HepG2 (cell line): ENCODE data around the gene SPRED2. TPM values are rescaled to one million over a fixed set of nuclear protein-coding genes. Genes with fewer than 3 reads are reported as not detected.

Source experiments
- CHD2 ChIP-seq: IDR thresholded peaks from 2 replicates; pipeline ENCODE4 v1.6.1; 2011; ENCODE audit warnings: low read depth, low read length, improper control_type of control experiment
- DPF2 ChIP-seq: sonication (generic); formaldehyde crosslinking; IDR thresholded peaks from 2 replicates; pipeline ENCODE4 v1.4.0; 2020; ENCODE audit warnings: mild to moderate bottlenecking, low read depth, missing genetic modification reagents, borderline replicate concordance
- ELF3 ChIP-seq: IDR thresholded peaks from 2 replicates; pipeline ENCODE4 v1.6.1; 2016; ENCODE audit warnings: missing genetic modification reagents, missing compliant biosample characterization
- ELF4 ChIP-seq: sonication (generic); formaldehyde crosslinking; IDR thresholded peaks from 2 replicates; pipeline ENCODE4 v1.5.0; 2020; ENCODE audit warnings: missing genetic modification reagents, mild to moderate bottlenecking, moderate library complexity, borderline replicate concordance
- EZH2 ChIP-seq: conservative IDR thresholded peaks from 2 replicates; pipeline ENCODE4 v1.6.1; 2012; ENCODE audit warnings: mild to moderate bottlenecking, low read depth, low read length, moderate library complexity
- HNF1B ChIP-seq: sonication (generic); formaldehyde crosslinking; IDR thresholded peaks from 2 replicates; pipeline ENCODE4 v1.5.1; 2020; ENCODE audit warnings: mild to moderate bottlenecking, moderate library complexity, missing genetic modification reagents
- POLR2AphosphoS5 ChIP-seq: IDR thresholded peaks from 2 replicates; pipeline ENCODE4 v1.6.1; 2012; ENCODE audit warnings: low read depth, low read length
- RBM22 ChIP-seq: fragments of 200-400 bp; formaldehyde crosslinking; optimal IDR thresholded peaks from 2 replicates; pipeline ENCODE3; 2017; ENCODE audit warnings: mild to moderate bottlenecking, low read length, moderate library complexity
- SALL1 ChIP-seq: sonication (generic); formaldehyde crosslinking; IDR thresholded peaks from 2 replicates; pipeline ENCODE4 v1.8.0; 2022; ENCODE audit warnings: mild to moderate bottlenecking, missing genetic modification reagents
- ZFP36L2 ChIP-seq: sonication (generic); formaldehyde crosslinking; IDR thresholded peaks from 2 replicates; pipeline ENCODE4 v1.4.0; 2020; ENCODE audit warnings: missing genetic modification reagents
- ZNF775 ChIP-seq: sonication (generic); formaldehyde crosslinking; IDR thresholded peaks from 2 replicates; pipeline ENCODE4 v1.4.0; 2020; ENCODE audit warnings: missing genetic modification reagents, mild to moderate bottlenecking, moderate library complexity, borderline replicate concordance
- polyA plus RNA-seq, 8 experiments: library from polyadenylated mRNA; depleted of rRNA in 3 of 8; stranded (reverse) in 7 of 8; unstranded in 1 of 8; fragments of >200 nt; fragmentation: Illumina TruSeq in 4 of 8; extraction: Trizol in 4 of 8; gene quantifications; 2 replicates each; pipeline versions ENCODE4 v1.2.1 to v1.2.3, GENCODE V29; 2011 to 2016; ENCODE audit warnings: low read depth in 4 of 8, missing spikeins in 1 of 8, mixed read lengths in 1 of 8; ENCODE audit not compliant: insufficient read depth in 1 of 8
- total RNA-seq, 5 experiments: library from RNA; depleted of rRNA; stranded (reverse); fragments of >200 nt; fragmentation: Illumina TruSeq; extraction: Trizol; gene quantifications; 2 replicates each; pipeline ENCODE4 v1.2.3, GENCODE V29; 2016; ENCODE audit warnings: low read depth in 1 of 5
- TF ChIP-seq, protein P1 (sequence below): sonication (generic); formaldehyde crosslinking; IDR thresholded peaks from 2 replicates; pipeline ENCODE4 v1.5.0; 2020; ENCODE audit warnings: missing genetic modification reagents
- TF ChIP-seq, protein P2 (sequence below): sonication (generic); formaldehyde crosslinking; conservative IDR thresholded peaks from 2 replicates; pipeline ENCODE4 v1.4.0; 2020; ENCODE audit warnings: mild to moderate bottlenecking, missing genetic modification reagents, moderate library complexity
- TF ChIP-seq, protein P3 (sequence below): sonication (generic); formaldehyde crosslinking; IDR thresholded peaks from 2 replicates; pipeline ENCODE4 v1.4.0; 2020; ENCODE audit warnings: mild to moderate bottlenecking, missing genetic modification reagents
- TF ChIP-seq, protein P4 (sequence below): IDR thresholded peaks from 2 replicates; pipeline ENCODE4 v1.6.1; 2016; ENCODE audit warnings: low read depth, missing genetic modification reagents, missing compliant biosample characterization

Gene SPRED2
- total and polyA plus RNA-seq, 2 of the 13 experiments (the other 11 are each of a cell fraction or from before 2014, with no cell fraction given) = 13.0 to 37.0 TPM

DNA sequence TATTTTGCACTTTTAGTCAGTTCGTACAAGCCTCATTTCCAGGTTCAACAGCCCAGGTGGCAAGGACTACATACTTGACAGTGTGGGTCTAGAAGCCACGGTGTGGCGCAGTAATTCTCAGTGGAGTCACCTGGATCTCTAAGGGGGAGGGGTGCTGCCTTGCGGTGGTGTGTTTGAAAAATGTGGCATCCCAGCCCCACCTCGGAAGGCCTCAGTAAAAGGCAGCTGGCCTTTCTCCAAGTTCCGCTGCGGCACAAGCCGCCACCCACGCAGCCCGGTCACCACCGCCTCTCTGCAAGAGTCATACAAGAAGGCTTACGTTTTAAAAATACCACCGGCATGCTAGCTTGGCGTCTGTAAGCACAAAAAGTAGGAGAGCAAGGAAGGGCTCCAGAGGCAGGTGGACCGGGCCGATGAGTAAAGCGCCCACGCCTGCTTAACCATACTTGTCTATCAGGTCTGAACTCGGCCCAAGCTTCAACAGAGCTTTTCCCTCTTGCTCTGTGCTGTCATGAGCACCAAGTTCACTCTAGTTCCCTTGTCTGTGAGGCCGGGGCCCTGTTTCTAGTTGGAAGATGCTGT, 49.5 kb downstream of the SPRED2 start (continued):
- TF ChIP-seq, protein P1, sequence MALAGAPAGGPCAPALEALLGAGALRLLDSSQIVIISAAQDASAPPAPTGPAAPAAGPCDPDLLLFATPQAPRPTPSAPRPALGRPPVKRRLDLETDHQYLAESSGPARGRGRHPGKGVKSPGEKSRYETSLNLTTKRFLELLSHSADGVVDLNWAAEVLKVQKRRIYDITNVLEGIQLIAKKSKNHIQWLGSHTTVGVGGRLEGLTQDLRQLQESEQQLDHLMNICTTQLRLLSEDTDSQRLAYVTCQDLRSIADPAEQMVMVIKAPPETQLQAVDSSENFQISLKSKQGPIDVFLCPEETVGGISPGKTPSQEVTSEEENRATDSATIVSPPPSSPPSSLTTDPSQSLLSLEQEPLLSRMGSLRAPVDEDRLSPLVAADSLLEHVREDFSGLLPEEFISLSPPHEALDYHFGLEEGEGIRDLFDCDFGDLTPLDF (CRISPR knock-in tag) = no peak
- TF ChIP-seq, protein P2, sequence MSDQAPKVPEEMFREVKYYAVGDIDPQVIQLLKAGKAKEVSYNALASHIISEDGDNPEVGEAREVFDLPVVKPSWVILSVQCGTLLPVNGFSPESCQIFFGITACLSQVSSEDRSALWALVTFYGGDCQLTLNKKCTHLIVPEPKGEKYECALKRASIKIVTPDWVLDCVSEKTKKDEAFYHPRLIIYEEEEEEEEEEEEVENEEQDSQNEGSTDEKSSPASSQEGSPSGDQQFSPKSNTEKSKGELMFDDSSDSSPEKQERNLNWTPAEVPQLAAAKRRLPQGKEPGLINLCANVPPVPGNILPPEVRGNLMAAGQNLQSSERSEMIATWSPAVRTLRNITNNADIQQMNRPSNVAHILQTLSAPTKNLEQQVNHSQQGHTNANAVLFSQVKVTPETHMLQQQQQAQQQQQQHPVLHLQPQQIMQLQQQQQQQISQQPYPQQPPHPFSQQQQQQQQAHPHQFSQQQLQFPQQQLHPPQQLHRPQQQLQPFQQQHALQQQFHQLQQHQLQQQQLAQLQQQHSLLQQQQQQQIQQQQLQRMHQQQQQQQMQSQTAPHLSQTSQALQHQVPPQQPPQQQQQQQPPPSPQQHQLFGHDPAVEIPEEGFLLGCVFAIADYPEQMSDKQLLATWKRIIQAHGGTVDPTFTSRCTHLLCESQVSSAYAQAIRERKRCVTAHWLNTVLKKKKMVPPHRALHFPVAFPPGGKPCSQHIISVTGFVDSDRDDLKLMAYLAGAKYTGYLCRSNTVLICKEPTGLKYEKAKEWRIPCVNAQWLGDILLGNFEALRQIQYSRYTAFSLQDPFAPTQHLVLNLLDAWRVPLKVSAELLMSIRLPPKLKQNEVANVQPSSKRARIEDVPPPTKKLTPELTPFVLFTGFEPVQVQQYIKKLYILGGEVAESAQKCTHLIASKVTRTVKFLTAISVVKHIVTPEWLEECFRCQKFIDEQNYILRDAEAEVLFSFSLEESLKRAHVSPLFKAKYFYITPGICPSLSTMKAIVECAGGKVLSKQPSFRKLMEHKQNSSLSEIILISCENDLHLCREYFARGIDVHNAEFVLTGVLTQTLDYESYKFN (CRISPR knock-in tag) = peak; percentile 72
- TF ChIP-seq SALL1 (CRISPR knock-in tag) (peak; percentile 84), ZFP36L2 (CRISPR knock-in tag) (no peak), DPF2 (CRISPR knock-in tag) (no peak), EZH2 (no peak), HNF1B (CRISPR knock-in tag) (no peak; the same call in 1 of the 2 replicates), ELF4 (CRISPR knock-in tag) (no peak; the same call in 1 of the 2 replicates), ZNF775 (CRISPR knock-in tag) (no peak), ELF3 (CRISPR knock-in tag) (peak; percentile 75), POLR2AphosphoS5 (no peak), CHD2 (no peak), RBM22 (no peak)
- TF ChIP-seq, protein P3, sequence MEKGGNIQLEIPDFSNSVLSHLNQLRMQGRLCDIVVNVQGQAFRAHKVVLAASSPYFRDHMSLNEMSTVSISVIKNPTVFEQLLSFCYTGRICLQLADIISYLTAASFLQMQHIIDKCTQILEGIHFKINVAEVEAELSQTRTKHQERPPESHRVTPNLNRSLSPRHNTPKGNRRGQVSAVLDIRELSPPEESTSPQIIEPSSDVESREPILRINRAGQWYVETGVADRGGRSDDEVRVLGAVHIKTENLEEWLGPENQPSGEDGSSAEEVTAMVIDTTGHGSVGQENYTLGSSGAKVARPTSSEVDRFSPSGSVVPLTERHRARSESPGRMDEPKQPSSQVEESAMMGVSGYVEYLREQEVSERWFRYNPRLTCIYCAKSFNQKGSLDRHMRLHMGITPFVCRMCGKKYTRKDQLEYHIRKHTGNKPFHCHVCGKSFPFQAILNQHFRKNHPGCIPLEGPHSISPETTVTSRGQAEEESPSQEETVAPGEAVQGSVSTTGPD = 0 out of 2 replicates have a peak, but pooled peaks have one; percentile 39
- TF ChIP-seq, protein P4, sequence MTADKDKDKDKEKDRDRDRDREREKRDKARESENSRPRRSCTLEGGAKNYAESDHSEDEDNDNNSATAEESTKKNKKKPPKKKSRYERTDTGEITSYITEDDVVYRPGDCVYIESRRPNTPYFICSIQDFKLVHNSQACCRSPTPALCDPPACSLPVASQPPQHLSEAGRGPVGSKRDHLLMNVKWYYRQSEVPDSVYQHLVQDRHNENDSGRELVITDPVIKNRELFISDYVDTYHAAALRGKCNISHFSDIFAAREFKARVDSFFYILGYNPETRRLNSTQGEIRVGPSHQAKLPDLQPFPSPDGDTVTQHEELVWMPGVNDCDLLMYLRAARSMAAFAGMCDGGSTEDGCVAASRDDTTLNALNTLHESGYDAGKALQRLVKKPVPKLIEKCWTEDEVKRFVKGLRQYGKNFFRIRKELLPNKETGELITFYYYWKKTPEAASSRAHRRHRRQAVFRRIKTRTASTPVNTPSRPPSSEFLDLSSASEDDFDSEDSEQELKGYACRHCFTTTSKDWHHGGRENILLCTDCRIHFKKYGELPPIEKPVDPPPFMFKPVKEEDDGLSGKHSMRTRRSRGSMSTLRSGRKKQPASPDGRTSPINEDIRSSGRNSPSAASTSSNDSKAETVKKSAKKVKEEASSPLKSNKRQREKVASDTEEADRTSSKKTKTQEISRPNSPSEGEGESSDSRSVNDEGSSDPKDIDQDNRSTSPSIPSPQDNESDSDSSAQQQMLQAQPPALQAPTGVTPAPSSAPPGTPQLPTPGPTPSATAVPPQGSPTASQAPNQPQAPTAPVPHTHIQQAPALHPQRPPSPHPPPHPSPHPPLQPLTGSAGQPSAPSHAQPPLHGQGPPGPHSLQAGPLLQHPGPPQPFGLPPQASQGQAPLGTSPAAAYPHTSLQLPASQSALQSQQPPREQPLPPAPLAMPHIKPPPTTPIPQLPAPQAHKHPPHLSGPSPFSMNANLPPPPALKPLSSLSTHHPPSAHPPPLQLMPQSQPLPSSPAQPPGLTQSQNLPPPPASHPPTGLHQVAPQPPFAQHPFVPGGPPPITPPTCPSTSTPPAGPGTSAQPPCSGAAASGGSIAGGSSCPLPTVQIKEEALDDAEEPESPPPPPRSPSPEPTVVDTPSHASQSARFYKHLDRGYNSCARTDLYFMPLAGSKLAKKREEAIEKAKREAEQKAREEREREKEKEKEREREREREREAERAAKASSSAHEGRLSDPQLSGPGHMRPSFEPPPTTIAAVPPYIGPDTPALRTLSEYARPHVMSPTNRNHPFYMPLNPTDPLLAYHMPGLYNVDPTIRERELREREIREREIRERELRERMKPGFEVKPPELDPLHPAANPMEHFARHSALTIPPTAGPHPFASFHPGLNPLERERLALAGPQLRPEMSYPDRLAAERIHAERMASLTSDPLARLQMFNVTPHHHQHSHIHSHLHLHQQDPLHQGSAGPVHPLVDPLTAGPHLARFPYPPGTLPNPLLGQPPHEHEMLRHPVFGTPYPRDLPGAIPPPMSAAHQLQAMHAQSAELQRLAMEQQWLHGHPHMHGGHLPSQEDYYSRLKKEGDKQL = no peak
